PC-3 (cell line): Measurements from ENCODE around the gene KRT7. TPM values are rescaled to one million over a fixed set of nuclear protein-coding genes. Genes with fewer than 3 reads are reported as not detected.
A peak's percentile ranks its signal among the peaks of the same experiment; 100 is the strongest.

Source experiments
- ATAC-seq: fragments of 200-7000 bp; cut with Tn5 transposase; 2 replicates; pipeline ENCODE4 v1.9.1; 2020; ENCODE audit warnings: mild to moderate bottlenecking, moderate library complexity
- BruUV-seq: library from RNA; stranded (reverse); fragments of 400-500 nt; replicated peaks from 2 replicates; lab custom pipeline; 2021; lab: Mats Ljungman, UMichigan
- CTCF ChIA-PET: fragments of 300-600 bp; sonication (Branson Sonifier 250); formaldehyde crosslinking; loops from one replicate; lab custom pipeline; 2022; ENCODE audit warnings: antibody characterized with exemption; lab: Charles Lee
- POLR2A ChIA-PET: fragments of 300-600 bp; sonication (Branson Sonifier 250); formaldehyde crosslinking; loops from one replicate; lab custom pipeline; 2022; ENCODE audit warnings: antibody characterized with exemption; ENCODE audit not compliant: unreplicated experiment; lab: Charles Lee
- DNase-seq: peaks from one replicate; pipeline ENCODE4 v3.0.0-alpha.2; 2015
- H2AFZ ChIP-seq: fragments of 300-600 bp; sonication (generic); 2 replicates; pipeline ENCODE4 v1.6.0; 2016; ENCODE audit warnings: antibody characterized with exemption, low read length
- H3F3A ChIP-seq: fragments of 300-600 bp; sonication (generic); one replicate; pipeline ENCODE4 v1.6.0; 2017; ENCODE audit warnings: antibody characterized with exemption, low read length, control low read depth, mild to moderate bottlenecking; ENCODE audit not compliant: unreplicated experiment
- H3K27ac ChIP-seq: fragments of 300-600 bp; sonication (generic); 2 replicates; pipeline ENCODE4 v1.5.1; 2016; ENCODE audit warnings: mild to moderate bottlenecking, low read length
- H3K27me3 ChIP-seq: fragments of 300-600 bp; sonication (generic); 2 replicates; pipeline ENCODE4 v1.6.1; 2016; ENCODE audit warnings: low read length, mixed read lengths
- H3K36me3 ChIP-seq: fragments of 300-600 bp; sonication (generic); 2 replicates; pipeline ENCODE4 v1.6.1; 2016; ENCODE audit warnings: low read depth, mixed run types, low read length, mixed read lengths
- H3K4me1 ChIP-seq: fragments of 300-600 bp; sonication (generic); 2 replicates; pipeline ENCODE4 v1.5.1; 2016; ENCODE audit warnings: low read length; ENCODE audit not compliant: insufficient read depth
- H3K4me2 ChIP-seq: fragments of 300-600 bp; sonication (generic); 2 replicates; pipeline ENCODE4 v1.6.0; 2016; ENCODE audit warnings: low read length
- H3K4me3 ChIP-seq: fragments of 300-600 bp; sonication (generic); 2 replicates; pipeline ENCODE4 v1.5.1; 2016; ENCODE audit warnings: mild to moderate bottlenecking, low read length, mixed read lengths
- H3K79me2 ChIP-seq: fragments of 300-600 bp; sonication (generic); 2 replicates; pipeline ENCODE4 v1.6.1; 2017; ENCODE audit warnings: low read length, mixed read lengths
- H3K9ac ChIP-seq: fragments of 300-600 bp; sonication (generic); 2 replicates; pipeline ENCODE4 v1.6.0; 2016; ENCODE audit warnings: mild to moderate bottlenecking, low read length
- H3K9me2 ChIP-seq: fragments of 300-600 bp; sonication (generic); replicated peaks from 2 replicates; pipeline ENCODE4 v1.6.1; 2016; ENCODE audit warnings: mixed run types, low read length, mixed read lengths
- H3K9me3 ChIP-seq: fragments of 300-600 bp; sonication (generic); 2 replicates; pipeline ENCODE4 v1.6.1; 2016; ENCODE audit warnings: low read length, mixed read lengths
- H4K20me1 ChIP-seq: fragments of 300-600 bp; sonication (generic); 2 replicates; pipeline ENCODE4 v1.6.1; 2016; ENCODE audit warnings: low read length, mixed read lengths
- EZH2 ChIP-seq: fragments of 300-600 bp; sonication (generic); IDR thresholded peaks from one replicate; pipeline ENCODE4 v1.6.1; 2017; ENCODE audit warnings: antibody characterized with exemption, mild to moderate bottlenecking, low read length; ENCODE audit not compliant: unreplicated experiment
- EZH2phosphoT487 ChIP-seq: fragments of 300-600 bp; sonication (generic); IDR thresholded peaks from 2 replicates; pipeline ENCODE4 v1.6.1; 2018; ENCODE audit warnings: mild to moderate bottlenecking, antibody characterized with exemption, low read length, borderline replicate concordance
- intact Hi-C: fragments of 100-400 bp; cut with micrococcal nuclease; formaldehyde crosslinking; loops from 2 replicates; pipeline ENCODE4 v1.9.0; 2023
- total RNA-seq: library from RNA; depleted of rRNA; stranded (reverse); fragments of >200 nt; gene quantifications from 2 replicates; pipeline ENCODE4 v1.2.3, GENCODE V29; 2014
- TF ChIP-seq, protein P1 (sequence below): fragments of 300-600 bp; sonication (generic); conservative IDR thresholded peaks from 2 replicates; pipeline ENCODE4 v1.5.1; 2017; ENCODE audit warnings: antibody characterized with exemption, low read depth, mild to moderate bottlenecking, low read length

The KRT7 gene
- total RNA-seq, 1 experiment from 2014 or later, result 2,144 TPM

DNA sequence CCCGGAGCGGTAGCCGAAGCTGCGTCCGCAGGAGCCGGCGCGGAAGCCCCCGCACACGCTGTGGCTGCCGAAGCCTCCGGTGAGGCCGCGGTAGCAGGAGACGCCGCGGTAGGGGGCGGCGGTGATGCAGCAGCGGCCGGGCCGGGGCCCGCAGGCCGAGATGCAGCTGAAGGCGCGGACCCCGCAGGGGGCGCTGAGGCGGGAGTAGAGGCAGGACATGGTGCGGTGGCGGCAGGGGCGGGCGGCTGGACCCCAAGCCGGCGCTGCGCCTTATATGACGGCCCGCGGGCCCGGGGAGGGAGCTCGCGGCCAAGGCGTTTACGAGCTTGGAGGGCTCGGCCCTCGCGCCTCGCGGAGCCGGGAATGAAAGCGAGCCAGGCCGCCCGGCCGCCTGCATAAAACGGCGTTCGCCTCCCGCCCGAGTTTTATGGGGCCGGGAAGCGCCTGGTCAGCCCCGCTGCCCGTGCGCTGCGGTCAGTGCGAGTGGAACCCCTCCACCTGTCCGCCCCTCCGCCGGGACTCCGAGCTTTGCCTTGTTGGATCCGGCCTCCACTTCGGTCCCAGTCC is 25.4 kb downstream of the KRT7 start:
- intact Hi-C loops, result no loop called here
- Histone ChIP-seq H3K36me3 (no peaks in the 10 kb centered on the region), H3K79me2 (no peaks in the 10 kb centered on the region), H3K4me3 (no peak overlapping the region), H4K20me1 (no peaks in the 10 kb centered on the region), H3F3A (no peaks in the 10 kb centered on the region), H3K27ac (no peak overlapping the region), H3K9me2 (no peaks in the 10 kb centered on the region), H3K4me2 (no peak overlapping the region), H3K27me3 (no peaks in the 10 kb centered on the region), H3K4me1 (peaks cover 17% of the 10 kb centered on the region), H3K9ac (no peak overlapping the region), H3K9me3 (no peaks in the 10 kb centered on the region), H2AFZ (no peak overlapping the region)
- ChIA-PET POLR2A (interaction anchor here (0.5 kb wide), 1 partner anchor 23 kb away, joined by 3 read pairs; no protein-coding TSS in a partner anchor), CTCF (no interaction called here)
- no peak for ATAC-seq
- DNase-seq, result no peak
- no peak for TF ChIP-seq EZH2
- TF ChIP-seq EZH2phosphoT487, result no peak
- TF ChIP-seq, protein P1, sequence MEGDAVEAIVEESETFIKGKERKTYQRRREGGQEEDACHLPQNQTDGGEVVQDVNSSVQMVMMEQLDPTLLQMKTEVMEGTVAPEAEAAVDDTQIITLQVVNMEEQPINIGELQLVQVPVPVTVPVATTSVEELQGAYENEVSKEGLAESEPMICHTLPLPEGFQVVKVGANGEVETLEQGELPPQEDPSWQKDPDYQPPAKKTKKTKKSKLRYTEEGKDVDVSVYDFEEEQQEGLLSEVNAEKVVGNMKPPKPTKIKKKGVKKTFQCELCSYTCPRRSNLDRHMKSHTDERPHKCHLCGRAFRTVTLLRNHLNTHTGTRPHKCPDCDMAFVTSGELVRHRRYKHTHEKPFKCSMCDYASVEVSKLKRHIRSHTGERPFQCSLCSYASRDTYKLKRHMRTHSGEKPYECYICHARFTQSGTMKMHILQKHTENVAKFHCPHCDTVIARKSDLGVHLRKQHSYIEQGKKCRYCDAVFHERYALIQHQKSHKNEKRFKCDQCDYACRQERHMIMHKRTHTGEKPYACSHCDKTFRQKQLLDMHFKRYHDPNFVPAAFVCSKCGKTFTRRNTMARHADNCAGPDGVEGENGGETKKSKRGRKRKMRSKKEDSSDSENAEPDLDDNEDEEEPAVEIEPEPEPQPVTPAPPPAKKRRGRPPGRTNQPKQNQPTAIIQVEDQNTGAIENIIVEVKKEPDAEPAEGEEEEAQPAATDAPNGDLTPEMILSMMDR, result no peak
- BruUV-seq, result no TSS peak

DNA sequence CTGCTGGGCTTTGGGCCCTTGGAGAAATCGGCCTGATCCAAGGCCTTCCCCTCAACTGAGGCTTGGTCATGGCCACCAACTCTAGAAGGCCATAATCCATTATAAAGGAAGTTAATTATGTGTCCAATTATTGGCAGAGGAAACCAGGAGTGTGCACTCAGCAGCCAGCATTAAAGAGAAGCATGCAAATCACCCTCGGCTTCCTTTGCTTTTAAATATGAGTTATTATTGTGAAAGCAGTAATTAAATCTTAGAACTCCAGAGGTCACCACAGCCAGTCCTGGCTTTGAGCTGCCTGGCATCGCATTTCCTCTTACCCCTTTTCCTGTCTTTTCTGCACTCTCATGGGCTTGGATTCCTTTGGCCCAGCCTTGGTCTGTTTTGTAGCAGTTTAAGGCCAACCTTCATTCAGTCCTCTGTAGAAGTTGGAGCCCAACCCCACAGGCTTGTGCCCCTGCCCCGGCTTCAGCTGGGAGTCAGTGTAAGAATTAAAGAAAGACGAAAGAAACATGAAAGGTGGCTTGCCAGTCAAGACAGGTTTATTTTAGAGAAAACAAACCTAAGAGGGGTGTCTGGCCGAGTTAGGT is 26.7 kb downstream of the KRT7 start:
- Histone ChIP-seq H3K4me3 (no peak overlapping the region), H3K27me3 (no peaks in the 10 kb centered on the region), H3F3A (no peaks in the 10 kb centered on the region), H3K9ac (no peak overlapping the region), H3K27ac (peak overlapping the region; percentile 23; the same call in 1 of the 2 replicates), H3K9me2 (no peaks in the 10 kb centered on the region), H3K79me2 (no peaks in the 10 kb centered on the region), H2AFZ (no peak overlapping the region), H3K36me3 (no peaks in the 10 kb centered on the region), H3K4me2 (no peak overlapping the region), H3K4me1 (peaks cover 17% of the 10 kb centered on the region), H3K9me3 (no peaks in the 10 kb centered on the region), H4K20me1 (no peaks in the 10 kb centered on the region)
- no peak for TF ChIP-seq EZH2phosphoT487
- TF ChIP-seq, protein P1, result peak; percentile 18; the same call in 1 of the 2 replicates
- BruUV-seq, result no TSS peak
- ChIA-PET POLR2A (interaction anchor here (0.6 kb wide), 2 partner anchors 18 to 674 kb away, joined by 3 to 8 read pairs; no protein-coding TSS in a partner anchor), CTCF (no interaction called here)
- DNase-seq, result no peak
- intact Hi-C loops, result no loop called here
- ATAC-seq, result peak; percentile 54
